Glutamatergic neuron (in vitro differentiated cells): ENCODE results near the gene TMEM223. TPM values are rescaled to one million over a fixed set of nuclear protein-coding genes. Genes with fewer than 3 reads are reported as not detected.
A peak's percentile ranks its signal among the peaks of the same experiment; 100 is the strongest.
"Not testable (repeated sequence)": the region's sequence is repeated elsewhere in the genome, so short reads cannot be mapped to it uniquely, and the experiment has no call there.

ENCODE experiments used
- DNase-seq: peaks from one replicate; pipeline ENCODE4 v3.0.0; 2022
- H3K27ac Mint-ChIP-seq: one replicate; pipeline ENCODE4 v1.8.0; 2020; ENCODE audit warnings: mild to moderate bottlenecking, mixed read lengths, inconsistent platforms; ENCODE audit not compliant: unreplicated experiment
- H3K27me3 Mint-ChIP-seq: one replicate; pipeline ENCODE4 v1.8.0; 2020; ENCODE audit warnings: mild to moderate bottlenecking, moderate library complexity, mixed read lengths, inconsistent platforms; ENCODE audit not compliant: unreplicated experiment
- H3K36me3 Mint-ChIP-seq: one replicate; pipeline ENCODE4 v1.8.0; 2020; ENCODE audit warnings: mild to moderate bottlenecking, mixed read lengths, inconsistent platforms; ENCODE audit not compliant: unreplicated experiment
- H3K4me1 Mint-ChIP-seq: one replicate; pipeline ENCODE4 v1.8.0; 2020; ENCODE audit warnings: mild to moderate bottlenecking, low read depth, mixed read lengths, inconsistent platforms; ENCODE audit not compliant: unreplicated experiment
- H3K4me3 Mint-ChIP-seq: one replicate; pipeline ENCODE4 v1.8.0; 2020; ENCODE audit warnings: mild to moderate bottlenecking, mixed read lengths, inconsistent platforms; ENCODE audit not compliant: unreplicated experiment
- H3K9me3 Mint-ChIP-seq: one replicate; pipeline ENCODE4 v1.8.0; 2020; ENCODE audit warnings: mild to moderate bottlenecking, moderate library complexity, mixed read lengths, inconsistent platforms; ENCODE audit not compliant: unreplicated experiment
- CTCF ChIP-seq: fragments of 200-600 bp; sonication (generic); IDR thresholded peaks from one replicate; pipeline ENCODE4 v1.5.0; 2021; ENCODE audit not compliant: partially characterized antibody, unreplicated experiment
- microRNA-seq: library from miRNA; unstranded; fragments of <30 nt; microRNA quantifications from one replicate; pipeline ENCODE4, GENCODE V29; 2020; ENCODE audit not compliant: unreplicated experiment
- total RNA-seq: library from RNA; stranded (reverse); fragmentation: NEBNext Ultra II Directional; extraction: Animal tissue kit (Norgen Biotek cat#: 25700); gene quantifications from one replicate; pipeline ENCODE4 v1.2.1, GENCODE V29; 2021; ENCODE audit not compliant: unreplicated experiment

The TMEM223 gene
- total RNA-seq, 1 donor from 2014 or later, result 17.4 TPM

GRCh38 chr11:62752177-62752785 is 39.5 kb downstream of the TMEM223 start:
- H3K9me3 Mint-ChIP-seq, result peaks cover 13% of the 10 kb centered on the region
- peaks cover 3% of the 10 kb centered on the region for H3K27me3 Mint-ChIP-seq
- peak overlapping the region; percentile 97 for H3K27ac Mint-ChIP-seq
- H3K4me1 Mint-ChIP-seq, result peaks cover 5% of the 10 kb centered on the region
- no peak for DNase-seq
- no peak for TF ChIP-seq CTCF
- no peaks in the 10 kb centered on the region for H3K36me3 Mint-ChIP-seq
- H3K4me3 Mint-ChIP-seq, result peak overlapping the region; percentile 93

- not testable (repeated sequence) for H3K27ac Mint-ChIP-seq, H3K4me3 Mint-ChIP-seq, H3K9me3 Mint-ChIP-seq, H3K27me3 Mint-ChIP-seq, H3K36me3 Mint-ChIP-seq, H3K4me1 Mint-ChIP-seq, DNase-seq
Measured at GRCh38 chr11:62749931-62750330, 41.9 kb downstream of the TMEM223 start.

- H3K36me3 Mint-ChIP-seq, result no peaks in the 10 kb centered on the region
- peaks cover 2% of the 10 kb centered on the region for H3K9me3 Mint-ChIP-seq
- no peak for DNase-seq
- peaks cover 4% of the 10 kb centered on the region for H3K4me1 Mint-ChIP-seq
- H3K4me3 Mint-ChIP-seq, result no peak overlapping the region
- H3K27me3 Mint-ChIP-seq, result no peaks in the 10 kb centered on the region
- no peak for TF ChIP-seq CTCF
- no peak overlapping the region for H3K27ac Mint-ChIP-seq
Measured at GRCh38 chr11:62747475-62748160, 44.2 kb downstream of the TMEM223 start.

Small RNA genes lying within 50 kb of the gene (microRNA-seq; reads per million reads assigned to microRNA genes)
- gene MIR6514 (7.2 reads per million, percentile 40 among the genes with 10 or more reads in this experiment), gene MIR6748 (0.55 reads per million)

Other genes starting within 250 kb of the TMEM223 start
- gene AHNAK, start 245.2 kb downstream of the TMEM223 start, total RNA-seq, result 4.5 TPM
- gene EEF1G, start 218.1 kb downstream of the TMEM223 start, total RNA-seq, result 928 TPM
- 29.7 TPM for gene TUT1, start 200.5 kb downstream of the TMEM223 start, total RNA-seq
- 172 TPM for gene MTA2, start 190.1 kb downstream of the TMEM223 start, total RNA-seq
- gene EML3, start 179.2 kb downstream of the TMEM223 start, total RNA-seq, result 26.7 TPM
- gene ROM1, start 178.7 kb downstream of the TMEM223 start, total RNA-seq, result 1.3 TPM
- 71.6 TPM for gene B3GAT3, start 170.0 kb downstream of the TMEM223 start, total RNA-seq
- 213 TPM for gene GANAB, start 145.4 kb downstream of the TMEM223 start, total RNA-seq
- 20.9 TPM for gene INTS5, start 138.7 kb downstream of the TMEM223 start, total RNA-seq
- 73.6 TPM for gene C11orf98, start 126.8 kb downstream of the TMEM223 start, total RNA-seq
- 15.7 TPM for gene CSKMT, start 126.7 kb downstream of the TMEM223 start, total RNA-seq
- 5.7 TPM for gene UQCC3, start 120.3 kb downstream of the TMEM223 start, total RNA-seq
- 4.6 TPM for gene LBHD1, start 119.7 kb downstream of the TMEM223 start, total RNA-seq
- gene UBXN1, start 112.9 kb downstream of the TMEM223 start, total RNA-seq, result 146 TPM
- 1.8 TPM for gene LRRN4CL, start 102.5 kb downstream of the TMEM223 start, total RNA-seq
- 550 TPM for gene BSCL2, start 84.6 kb downstream of the TMEM223 start, total RNA-seq
- gene GNG3, start 84.3 kb downstream of the TMEM223 start, total RNA-seq, result 266 TPM
- 58.6 TPM for gene HNRNPUL2, start 64.5 kb downstream of the TMEM223 start, total RNA-seq
- 34.1 TPM for gene TTC9C, start 63.5 kb downstream of the TMEM223 start, total RNA-seq
- 14.6 TPM for gene ZBTB3, start 37.8 kb downstream of the TMEM223 start, total RNA-seq
- 92.5 TPM for gene POLR2G, start 30.4 kb downstream of the TMEM223 start, total RNA-seq
- gene TAF6L, start 20.6 kb downstream of the TMEM223 start, total RNA-seq, result 39.4 TPM
- gene TMEM179B, start 4.6 kb downstream of the TMEM223 start, total RNA-seq, result 28.2 TPM
- 104 TPM for gene NXF1, start 13.4 kb upstream of the TMEM223 start, total RNA-seq
- 40.7 TPM for gene STX5, start 40.0 kb upstream of the TMEM223 start, total RNA-seq
- 1.0 TPM for gene TEX54, start 40.8 kb upstream of the TMEM223 start, total RNA-seq
- 69.0 TPM for gene WDR74, start 47.6 kb upstream of the TMEM223 start, total RNA-seq
- gene SLC3A2, start 88.9 kb upstream of the TMEM223 start, total RNA-seq, result 221 TPM
- not detected for gene CHRM1, start 129.4 kb upstream of the TMEM223 start, total RNA-seq
- not detected for gene SLC22A6, start 193.0 kb upstream of the TMEM223 start, total RNA-seq
- gene SLC22A8, start 223.8 kb upstream of the TMEM223 start, total RNA-seq, result not detected